Neural cell (in vitro differentiated cells): ENCODE data around the gene STYXL1.

Source experiments
- CTCF ChIP-seq: fragments of 450-650 bp; IDR thresholded peaks from 2 replicates; pipeline ENCODE4 v1.5.1; 2014; ENCODE audit warnings: antibody characterized with exemption, mild to moderate bottlenecking, moderate library complexity; ENCODE audit not compliant: poor library complexity, severe bottlenecking
- EP300 ChIP-seq: fragments of 450-650 bp; conservative IDR thresholded peaks from 2 replicates; pipeline ENCODE4 v1.6.1; 2014; ENCODE audit warnings: antibody characterized with exemption, mild to moderate bottlenecking, moderate library complexity; ENCODE audit not compliant: poor library complexity, severe bottlenecking
- EZH2 ChIP-seq: fragments of 200-600, 300-800 bp; shearing (Covaris generic), sonication (generic); IDR thresholded peaks from 2 replicates; pipeline ENCODE4 v1.6.1; 2014; ENCODE audit warnings: antibody characterized with exemption, low read length, borderline replicate concordance, mild to moderate bottlenecking; ENCODE audit not compliant: insufficient read depth, poor library complexity, severe bottlenecking
- MXI1 ChIP-seq: fragments of 450-650 bp; conservative IDR thresholded peaks from 2 replicates; pipeline ENCODE4 v1.6.1; 2014; ENCODE audit warnings: antibody characterized with exemption, mild to moderate bottlenecking; ENCODE audit not compliant: poor library complexity, severe bottlenecking
- POLR2AphosphoS5 ChIP-seq: IDR thresholded peaks from 2 replicates; pipeline ENCODE4 v1.6.1; 2012
- RAD21 ChIP-seq: fragments of 450-650 bp; conservative IDR thresholded peaks from 2 replicates; pipeline ENCODE4 v1.6.1; 2014; ENCODE audit warnings: antibody characterized with exemption, mild to moderate bottlenecking, moderate library complexity
- REST ChIP-seq: IDR thresholded peaks from 2 replicates; pipeline ENCODE4 v1.6.1; 2012; ENCODE audit warnings: borderline replicate concordance
- TAF1 ChIP-seq: IDR thresholded peaks from 2 replicates; pipeline ENCODE4 v1.6.1; 2012; ENCODE audit warnings: low read depth

GRCh38 chr7:76074972-76075370 lies 27.2 kb upstream of the STYXL1 start:
- TF ChIP-seq EZH2 (no peak), TAF1 (no peak), CTCF (no peak), MXI1 (no peak), RAD21 (no peak), EP300 (no peak), POLR2AphosphoS5 (no peak), REST (no peak)
